Measurements from ENCODE around the gene STK11IP.

GRCh38 chr2:219641390-219642068 is 43.9 kb downstream of the STK11IP start:
- TF ChIP-seq, protein P1, sequence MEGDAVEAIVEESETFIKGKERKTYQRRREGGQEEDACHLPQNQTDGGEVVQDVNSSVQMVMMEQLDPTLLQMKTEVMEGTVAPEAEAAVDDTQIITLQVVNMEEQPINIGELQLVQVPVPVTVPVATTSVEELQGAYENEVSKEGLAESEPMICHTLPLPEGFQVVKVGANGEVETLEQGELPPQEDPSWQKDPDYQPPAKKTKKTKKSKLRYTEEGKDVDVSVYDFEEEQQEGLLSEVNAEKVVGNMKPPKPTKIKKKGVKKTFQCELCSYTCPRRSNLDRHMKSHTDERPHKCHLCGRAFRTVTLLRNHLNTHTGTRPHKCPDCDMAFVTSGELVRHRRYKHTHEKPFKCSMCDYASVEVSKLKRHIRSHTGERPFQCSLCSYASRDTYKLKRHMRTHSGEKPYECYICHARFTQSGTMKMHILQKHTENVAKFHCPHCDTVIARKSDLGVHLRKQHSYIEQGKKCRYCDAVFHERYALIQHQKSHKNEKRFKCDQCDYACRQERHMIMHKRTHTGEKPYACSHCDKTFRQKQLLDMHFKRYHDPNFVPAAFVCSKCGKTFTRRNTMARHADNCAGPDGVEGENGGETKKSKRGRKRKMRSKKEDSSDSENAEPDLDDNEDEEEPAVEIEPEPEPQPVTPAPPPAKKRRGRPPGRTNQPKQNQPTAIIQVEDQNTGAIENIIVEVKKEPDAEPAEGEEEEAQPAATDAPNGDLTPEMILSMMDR (IDR thresholded peaks at IDR 0.05) = no peak
- no peak for TF ChIP-seq POLR2A (IDR thresholded peaks at IDR 0.05)
